OCI-LY3 (cell line): Measurements from ENCODE around the gene SGCA.

Source experiments
- H2AFZ ChIP-seq: fragments of 200-600, 300-600 bp; shearing (Covaris generic); 2 replicates; pipeline ENCODE4 v1.6.0; 2014; ENCODE audit warnings: antibody characterized with exemption, low read depth, low read length
- H3K27ac ChIP-seq: fragments of 200-600, 300-600 bp; sonication (generic); 2 replicates; pipeline ENCODE4 v1.5.1; 2014; ENCODE audit warnings: mild to moderate bottlenecking, low read length, moderate library complexity, mixed read lengths
- H3K27me3 ChIP-seq: fragments of 200-600, 300-600 bp; sonication (generic); 2 replicates; pipeline ENCODE4 v1.6.1; 2014; ENCODE audit warnings: low read depth, low read length, mixed read lengths
- H3K36me3 ChIP-seq: fragments of 200-600, 300-600 bp; sonication (generic); replicated peaks from 2 replicates; pipeline ENCODE3; 2014; ENCODE audit warnings: low read depth, low read length, mixed read lengths
- H3K4me1 ChIP-seq: fragments of 300-600, 200-600 bp; sonication (generic); 2 replicates; pipeline ENCODE4 v1.6.1; 2014; ENCODE audit warnings: low read length, mixed read lengths
- H3K4me2 ChIP-seq: fragments of 200-600, 300-600 bp; sonication (generic); 2 replicates; pipeline ENCODE4 v1.6.1; 2014; ENCODE audit warnings: low read length, mixed read lengths
- H3K4me3 ChIP-seq: fragments of 300-600, 200-600 bp; sonication (generic); 2 replicates; pipeline ENCODE4 v1.5.1; 2014; ENCODE audit warnings: antibody characterized with exemption, mild to moderate bottlenecking, low read length, moderate library complexity
- H3K79me2 ChIP-seq: fragments of 300-600, 200-600 bp; shearing (Covaris generic); 2 replicates; pipeline ENCODE4 v1.6.1; 2014; ENCODE audit warnings: mild to moderate bottlenecking, low read length, mixed read lengths
- H3K9ac ChIP-seq: fragments of 300-600, 200-600 bp; shearing (Covaris generic); 2 replicates; pipeline ENCODE4 v1.6.0; 2014; ENCODE audit warnings: mild to moderate bottlenecking, low read length, moderate library complexity
- H3K9me3 ChIP-seq: fragments of 200-600, 300-600 bp; shearing (Covaris generic); 2 replicates; pipeline ENCODE4 v1.6.1; 2014; ENCODE audit warnings: low read length, mixed read lengths; ENCODE audit not compliant: insufficient read depth
- H4K20me1 ChIP-seq: fragments of 200-600, 300-600 bp; sonication (generic); 2 replicates; pipeline ENCODE4 v1.6.1; 2016; ENCODE audit warnings: low read length, mixed read lengths; ENCODE audit not compliant: insufficient read depth
- EZH2phosphoT487 ChIP-seq: fragments of 200-600 bp; shearing (Covaris generic); IDR thresholded peaks from 2 replicates; pipeline ENCODE4 v1.6.1; 2018; ENCODE audit warnings: antibody characterized with exemption, mixed run types, low read depth
- TF ChIP-seq, protein P1 (sequence below): fragments of 200-600, 300-600 bp; sonication (generic); IDR thresholded peaks from 2 replicates; pipeline ENCODE4 v1.5.1; 2014; ENCODE audit warnings: antibody characterized with exemption, low read length, low read depth

SGCA gene

DNA sequence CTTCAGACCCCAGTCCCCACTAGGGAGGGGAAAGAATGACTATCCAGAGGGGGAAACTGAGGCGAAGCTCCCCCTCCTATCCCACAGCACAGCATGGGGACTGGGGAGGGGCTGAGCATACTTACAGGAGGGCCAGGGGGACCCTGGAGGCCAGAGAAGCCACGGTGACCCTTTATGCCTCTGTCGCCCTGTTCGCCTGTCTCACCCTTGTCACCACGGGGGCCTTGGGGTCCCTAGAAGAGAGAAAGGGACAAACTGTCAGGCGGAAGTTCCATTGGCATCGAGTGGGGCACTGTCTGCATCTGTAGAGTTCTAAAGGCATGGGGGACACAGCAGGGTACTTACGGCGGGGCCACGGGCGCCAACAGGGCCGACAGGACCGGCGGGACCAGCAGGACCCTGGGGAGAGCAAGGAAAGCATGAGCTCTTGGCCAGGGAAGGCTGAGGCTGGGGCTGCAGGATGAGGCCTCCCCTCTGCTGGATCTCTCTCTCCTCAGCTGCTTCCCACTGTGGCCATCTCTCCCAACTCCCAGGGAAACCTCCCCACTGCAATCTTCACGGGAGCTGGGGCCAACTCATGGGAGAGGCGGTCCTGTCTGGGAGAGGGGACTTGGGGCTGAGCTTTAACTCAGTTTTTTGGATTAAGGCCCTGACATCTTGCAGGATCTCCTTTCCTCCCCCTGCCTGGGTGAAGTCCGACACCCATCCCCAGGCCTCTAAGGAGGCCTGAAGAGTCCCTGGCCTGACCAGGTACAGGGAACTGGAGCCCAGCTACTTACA lies 22.1 kb downstream of the SGCA start:
- Histone ChIP-seq H3K9ac (no peak overlapping the region), H3K4me2 (no peak overlapping the region), H3K9me3 (no peaks in the 10 kb centered on the region), H3K36me3 (peaks cover 61% of the 10 kb centered on the region), H3K27me3 (no peaks in the 10 kb centered on the region), H3K27ac (no peak overlapping the region), H3K4me3 (no peak overlapping the region), H3K4me1 (peaks cover 67% of the 10 kb centered on the region), H4K20me1 (no peaks in the 10 kb centered on the region), H3K79me2 (peaks cover 28% of the 10 kb centered on the region), H2AFZ (no peak overlapping the region)
- TF ChIP-seq, protein P1, sequence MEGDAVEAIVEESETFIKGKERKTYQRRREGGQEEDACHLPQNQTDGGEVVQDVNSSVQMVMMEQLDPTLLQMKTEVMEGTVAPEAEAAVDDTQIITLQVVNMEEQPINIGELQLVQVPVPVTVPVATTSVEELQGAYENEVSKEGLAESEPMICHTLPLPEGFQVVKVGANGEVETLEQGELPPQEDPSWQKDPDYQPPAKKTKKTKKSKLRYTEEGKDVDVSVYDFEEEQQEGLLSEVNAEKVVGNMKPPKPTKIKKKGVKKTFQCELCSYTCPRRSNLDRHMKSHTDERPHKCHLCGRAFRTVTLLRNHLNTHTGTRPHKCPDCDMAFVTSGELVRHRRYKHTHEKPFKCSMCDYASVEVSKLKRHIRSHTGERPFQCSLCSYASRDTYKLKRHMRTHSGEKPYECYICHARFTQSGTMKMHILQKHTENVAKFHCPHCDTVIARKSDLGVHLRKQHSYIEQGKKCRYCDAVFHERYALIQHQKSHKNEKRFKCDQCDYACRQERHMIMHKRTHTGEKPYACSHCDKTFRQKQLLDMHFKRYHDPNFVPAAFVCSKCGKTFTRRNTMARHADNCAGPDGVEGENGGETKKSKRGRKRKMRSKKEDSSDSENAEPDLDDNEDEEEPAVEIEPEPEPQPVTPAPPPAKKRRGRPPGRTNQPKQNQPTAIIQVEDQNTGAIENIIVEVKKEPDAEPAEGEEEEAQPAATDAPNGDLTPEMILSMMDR: no peak
- TF ChIP-seq EZH2phosphoT487: no peak

DNA sequence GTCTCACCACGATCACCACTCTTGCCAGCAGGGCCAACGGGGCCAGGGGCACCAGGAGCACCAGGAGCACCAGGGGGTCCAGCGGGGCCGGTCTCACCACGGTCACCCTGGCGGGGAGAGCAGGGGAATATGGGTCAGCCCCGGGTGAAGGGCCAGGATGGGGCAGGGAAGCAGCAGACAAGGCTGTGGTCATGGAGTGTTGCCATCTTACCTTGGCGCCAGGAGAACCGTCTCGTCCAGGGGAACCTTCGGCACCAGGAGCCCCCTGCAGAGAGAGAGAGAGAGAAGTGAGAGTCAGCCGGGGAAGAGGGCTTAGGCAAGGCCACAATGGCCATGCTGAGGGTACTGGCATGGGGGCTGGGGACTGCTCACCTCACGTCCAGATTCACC lies 22.7 kb downstream of the SGCA start:
- Histone ChIP-seq H4K20me1 (no peaks in the 10 kb centered on the region), H3K79me2 (peaks cover 32% of the 10 kb centered on the region), H3K27ac (no peak overlapping the region), H3K4me3 (no peak overlapping the region), H2AFZ (no peak overlapping the region), H3K27me3 (no peaks in the 10 kb centered on the region), H3K36me3 (peaks cover 61% of the 10 kb centered on the region), H3K4me1 (peaks cover 68% of the 10 kb centered on the region), H3K4me2 (no peak overlapping the region), H3K9ac (no peak overlapping the region), H3K9me3 (no peaks in the 10 kb centered on the region)
- TF ChIP-seq, protein P1: no peak
- TF ChIP-seq EZH2phosphoT487: no peak

DNA sequence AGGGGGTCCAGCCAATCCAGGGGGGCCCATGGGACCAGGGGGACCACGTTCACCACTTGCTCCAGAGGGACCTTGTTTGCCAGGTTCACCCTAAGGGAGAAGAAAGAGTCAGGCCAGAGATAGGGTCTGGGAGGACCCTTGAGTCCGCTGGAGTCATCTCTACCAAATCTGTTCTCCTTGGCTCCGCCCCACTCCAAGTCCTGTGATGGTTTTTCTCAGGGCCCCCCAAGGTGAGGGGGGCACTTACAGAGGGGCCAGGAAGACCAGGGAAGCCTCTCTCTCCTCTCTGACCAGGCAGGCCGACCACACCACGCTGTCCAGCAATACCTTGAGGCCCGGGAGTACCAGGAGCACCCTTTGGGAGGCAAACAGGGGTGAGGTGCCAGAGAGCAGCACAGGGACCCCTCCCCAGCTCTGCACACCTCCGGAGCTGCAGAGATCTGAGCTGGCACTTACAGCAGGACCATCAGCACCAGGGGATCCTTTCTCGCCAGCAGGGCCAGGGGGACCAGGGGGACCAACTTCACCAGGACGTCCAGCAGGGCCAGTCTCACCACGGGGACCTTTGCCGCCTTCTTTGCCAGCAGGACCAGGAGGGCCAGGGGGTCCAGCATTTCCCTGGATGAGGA lies 23.2 kb downstream of the SGCA start:
- Histone ChIP-seq H3K27ac (no peak overlapping the region), H2AFZ (no peak overlapping the region), H4K20me1 (no peaks in the 10 kb centered on the region), H3K4me2 (no peak overlapping the region), H3K9me3 (no peaks in the 10 kb centered on the region), H3K27me3 (no peaks in the 10 kb centered on the region), H3K79me2 (peaks cover 35% of the 10 kb centered on the region), H3K4me1 (peaks cover 68% of the 10 kb centered on the region), H3K9ac (no peak overlapping the region), H3K4me3 (no peak overlapping the region), H3K36me3 (peaks cover 61% of the 10 kb centered on the region)
- TF ChIP-seq EZH2phosphoT487: no peak
- TF ChIP-seq, protein P1: no peak

DNA sequence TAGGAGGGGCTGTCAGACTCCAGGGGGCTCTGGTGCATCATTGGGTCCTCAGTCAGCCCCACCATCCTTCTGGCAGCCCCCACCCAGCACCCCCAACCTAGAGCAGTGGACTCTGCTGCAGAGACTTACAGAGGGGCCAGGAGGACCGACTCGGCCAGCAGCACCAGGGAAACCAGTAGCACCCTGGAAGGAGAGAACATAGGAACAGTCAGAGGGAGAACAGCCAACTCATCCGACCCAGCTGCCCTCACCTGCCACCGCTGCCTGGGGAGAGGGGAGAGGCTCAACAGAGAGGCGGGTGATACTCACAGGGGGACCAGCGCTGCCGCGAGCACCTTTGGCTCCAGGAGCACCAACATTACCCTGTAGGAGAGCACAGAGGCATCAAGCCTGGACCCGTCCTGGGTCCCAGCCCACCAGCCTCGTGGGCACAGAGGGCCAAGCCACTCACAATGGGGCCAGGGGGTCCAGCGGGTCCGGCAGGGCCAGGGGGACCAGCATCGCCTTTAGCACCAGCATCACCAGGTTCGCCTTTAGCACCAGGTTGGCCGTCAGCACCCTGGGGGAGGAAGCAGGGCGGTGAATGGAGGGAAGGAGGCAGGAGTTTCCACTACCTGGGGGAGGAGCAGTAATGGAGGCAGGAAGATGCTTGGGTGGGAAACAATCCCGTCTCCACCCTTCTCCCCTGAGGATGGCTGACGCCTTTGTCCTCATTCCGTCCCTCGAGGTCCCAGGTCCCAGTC lies 23.9 kb downstream of the SGCA start:
- peaks cover 68% of the 10 kb centered on the region for H3K4me1 ChIP-seq
- H3K79me2 ChIP-seq: peaks cover 35% of the 10 kb centered on the region
- H3K27ac ChIP-seq: no peak overlapping the region
- no peak overlapping the region for H2AFZ ChIP-seq
- H3K4me2 ChIP-seq: no peak overlapping the region
- H3K27me3 ChIP-seq: no peaks in the 10 kb centered on the region
- H3K9ac ChIP-seq: no peak overlapping the region
- H3K36me3 ChIP-seq: peaks cover 59% of the 10 kb centered on the region
- no peaks in the 10 kb centered on the region for H4K20me1 ChIP-seq
- TF ChIP-seq EZH2phosphoT487: no peak
- TF ChIP-seq, protein P1: no peak
- H3K4me3 ChIP-seq: no peak overlapping the region
- no peaks in the 10 kb centered on the region for H3K9me3 ChIP-seq
